ENCODE measurements around the gene PAQR9. TPM values are rescaled to one million over a fixed set of nuclear protein-coding genes. Genes with fewer than 3 reads are reported as not detected.

Gene PAQR9
- total RNA-seq, 4 donors from 2014 or later: not detected

- peaks cover 8 to 45% (median 12%) of the 10 kb centered on the region in 3 donors for H3K4me1 ChIP-seq
- H3K27me3 ChIP-seq: no peaks in the 10 kb centered on the region
- no peak for TF ChIP-seq CTCF (IDR thresholded peaks at IDR 0.05)
- no peak for TF ChIP-seq POLR2A (IDR thresholded peaks at IDR 0.05)
- peak overlapping the region in 1 of 4 donors; percentile 91 for H3K27ac ChIP-seq
- no peaks in the 10 kb centered on the region for H3K36me3 ChIP-seq
- H3K4me3 ChIP-seq: peak overlapping the region in 1 of 4 donors; percentile 95
- 81 to 90% methylated on average over 4 of the region's 4 CpGs for WGBS, 2 donors
- DNase-seq: no peak
- intact Hi-C loops (cut with DNase I): loop anchor here (5.0 kb wide), 1 partner anchor 418 kb away; no protein-coding TSS in a partner anchor
- no peaks in the 10 kb centered on the region for H3K9me3 ChIP-seq
Observed at GRCh38 chr3:142999881-143000280, 36.4 kb upstream of the PAQR9 start.

GRCh38 chr3:142998439-142998838, 35.0 kb upstream of the PAQR9 start:
- no peak for DNase-seq
- TF ChIP-seq CTCF (IDR thresholded peaks at IDR 0.05) (no peak), POLR2A (IDR thresholded peaks at IDR 0.05) (no peak)
- peaks cover 8 to 31% (median 11%) of the 10 kb centered on the region in 3 donors for H3K4me1 ChIP-seq
- intact Hi-C loops (cut with DNase I): loop anchor here (5.0 kb wide), 1 partner anchor 416 kb away; no protein-coding TSS in a partner anchor
- 58 to 79% methylated on average over 3 of the region's 3 CpGs for WGBS, 2 donors
- no peaks in the 10 kb centered on the region for H3K9me3 ChIP-seq
- no peaks in the 10 kb centered on the region for H3K27me3 ChIP-seq
- H3K27ac ChIP-seq: no peak overlapping the region
- no peak overlapping the region for H3K4me3 ChIP-seq
- no peaks in the 10 kb centered on the region for H3K36me3 ChIP-seq

GRCh38 chr3:142997330-142997729, 33.9 kb upstream of the PAQR9 start:
- DNase-seq: no peak
- Histone ChIP-seq H3K27me3 (peaks cover 0 to 5% (median 0%) of the 10 kb centered on the region in 4 donors), H3K9me3 (no peaks in the 10 kb centered on the region), H3K4me1 (peaks cover 7 to 20% (median 8%) of the 10 kb centered on the region in 3 donors), H3K4me3 (no peak overlapping the region), H3K27ac (no peak overlapping the region), H3K36me3 (no peaks in the 10 kb centered on the region)
- WGBS, 2 donors: 28 to 29% methylated on average over 2 of the region's 2 CpGs
- TF ChIP-seq POLR2A (IDR thresholded peaks at IDR 0.05) (no peak), CTCF (IDR thresholded peaks at IDR 0.05) (no peak)
- intact Hi-C loops (cut with DNase I): loop anchor here (5.0 kb wide), 1 partner anchor 415 kb away; no protein-coding TSS in a partner anchor

- H3K36me3 ChIP-seq: no peaks in the 10 kb centered on the region
- intact Hi-C loops (cut with DNase I): loop anchor here (5.0 kb wide), 1 partner anchor 167 kb away; no protein-coding TSS in a partner anchor
- H3K4me1 ChIP-seq: no peaks in the 10 kb centered on the region
- H3K27me3 ChIP-seq: peaks cover 0 to 6% (median 0%) of the 10 kb centered on the region in 4 donors
- no peak for DNase-seq
- H3K27ac ChIP-seq: no peak overlapping the region
- no peaks in the 10 kb centered on the region for H3K9me3 ChIP-seq
- H3K4me3 ChIP-seq: no peak overlapping the region
- WGBS, 2 donors: 12 to 18% methylated on average over 4 of the region's 4 CpGs
- TF ChIP-seq CTCF (IDR thresholded peaks at IDR 0.05) (peak; percentile 26 to 65 (median 43)), POLR2A (IDR thresholded peaks at IDR 0.05) (no peak)
Observed at GRCh38 chr3:142993958-142994442, 30.5 kb upstream of the PAQR9 start.

GRCh38 chr3:142992323-142992722, 28.8 kb upstream of the PAQR9 start:
- Histone ChIP-seq H3K4me3 (no peak overlapping the region), H3K4me1 (peaks cover 0 to 5% (median 0%) of the 10 kb centered on the region in 3 donors), H3K9me3 (no peaks in the 10 kb centered on the region), H3K27me3 (peaks cover 0 to 6% (median 0%) of the 10 kb centered on the region in 4 donors), H3K27ac (no peak overlapping the region), H3K36me3 (no peaks in the 10 kb centered on the region)
- TF ChIP-seq POLR2A (IDR thresholded peaks at IDR 0.05) (no peak), CTCF (IDR thresholded peaks at IDR 0.05) (no peak)
- no peak for DNase-seq
- intact Hi-C loops (cut with DNase I): loop anchor here (5.0 kb wide), 1 partner anchor 165 kb away; no protein-coding TSS in a partner anchor
- WGBS, 2 donors: 65 to 90% methylated on average over 5 to 7 of the region's 7 CpGs
